Panc1 (cell line): ENCODE results near the gene DHRSX.

Experiments
- POLR2AphosphoS5 ChIP-seq: IDR thresholded peaks from 2 replicates; pipeline ENCODE4 v1.6.1; 2012; ENCODE audit warnings: mild to moderate bottlenecking, low read depth, low read length, moderate library complexity
- REST ChIP-seq, 2 experiments: IDR thresholded peaks; 2 replicates each; pipeline ENCODE4 v1.6.1; 2011 to 2012; ENCODE audit warnings: low read depth in 2 of 2, control low read depth in 1 of 2, low read length in 1 of 2, mild to moderate bottlenecking in 1 of 2, moderate library complexity in 1 of 2; ENCODE audit not compliant: insufficient read depth in 1 of 2
- TF ChIP-seq, protein P1 (sequence below): fragments of 450-650 bp; IDR thresholded peaks from 2 replicates; pipeline ENCODE4 v1.5.1; 2017; ENCODE audit warnings: mild to moderate bottlenecking

GRCh38 chrX:2442694-2443093, 58.1 kb downstream of the DHRSX start:
- TF ChIP-seq, protein P1, sequence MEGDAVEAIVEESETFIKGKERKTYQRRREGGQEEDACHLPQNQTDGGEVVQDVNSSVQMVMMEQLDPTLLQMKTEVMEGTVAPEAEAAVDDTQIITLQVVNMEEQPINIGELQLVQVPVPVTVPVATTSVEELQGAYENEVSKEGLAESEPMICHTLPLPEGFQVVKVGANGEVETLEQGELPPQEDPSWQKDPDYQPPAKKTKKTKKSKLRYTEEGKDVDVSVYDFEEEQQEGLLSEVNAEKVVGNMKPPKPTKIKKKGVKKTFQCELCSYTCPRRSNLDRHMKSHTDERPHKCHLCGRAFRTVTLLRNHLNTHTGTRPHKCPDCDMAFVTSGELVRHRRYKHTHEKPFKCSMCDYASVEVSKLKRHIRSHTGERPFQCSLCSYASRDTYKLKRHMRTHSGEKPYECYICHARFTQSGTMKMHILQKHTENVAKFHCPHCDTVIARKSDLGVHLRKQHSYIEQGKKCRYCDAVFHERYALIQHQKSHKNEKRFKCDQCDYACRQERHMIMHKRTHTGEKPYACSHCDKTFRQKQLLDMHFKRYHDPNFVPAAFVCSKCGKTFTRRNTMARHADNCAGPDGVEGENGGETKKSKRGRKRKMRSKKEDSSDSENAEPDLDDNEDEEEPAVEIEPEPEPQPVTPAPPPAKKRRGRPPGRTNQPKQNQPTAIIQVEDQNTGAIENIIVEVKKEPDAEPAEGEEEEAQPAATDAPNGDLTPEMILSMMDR = no peak
- no peak for TF ChIP-seq REST (IDR thresholded peaks at IDR 0.05; ENCODE audit: insufficient read depth in 1 of 2, low read depth in 2 of 2, low read length in 1 of 2)
- TF ChIP-seq POLR2AphosphoS5 = no peak
